ENCODE results near the gene WNT8B.

Gene WNT8B

DNA sequence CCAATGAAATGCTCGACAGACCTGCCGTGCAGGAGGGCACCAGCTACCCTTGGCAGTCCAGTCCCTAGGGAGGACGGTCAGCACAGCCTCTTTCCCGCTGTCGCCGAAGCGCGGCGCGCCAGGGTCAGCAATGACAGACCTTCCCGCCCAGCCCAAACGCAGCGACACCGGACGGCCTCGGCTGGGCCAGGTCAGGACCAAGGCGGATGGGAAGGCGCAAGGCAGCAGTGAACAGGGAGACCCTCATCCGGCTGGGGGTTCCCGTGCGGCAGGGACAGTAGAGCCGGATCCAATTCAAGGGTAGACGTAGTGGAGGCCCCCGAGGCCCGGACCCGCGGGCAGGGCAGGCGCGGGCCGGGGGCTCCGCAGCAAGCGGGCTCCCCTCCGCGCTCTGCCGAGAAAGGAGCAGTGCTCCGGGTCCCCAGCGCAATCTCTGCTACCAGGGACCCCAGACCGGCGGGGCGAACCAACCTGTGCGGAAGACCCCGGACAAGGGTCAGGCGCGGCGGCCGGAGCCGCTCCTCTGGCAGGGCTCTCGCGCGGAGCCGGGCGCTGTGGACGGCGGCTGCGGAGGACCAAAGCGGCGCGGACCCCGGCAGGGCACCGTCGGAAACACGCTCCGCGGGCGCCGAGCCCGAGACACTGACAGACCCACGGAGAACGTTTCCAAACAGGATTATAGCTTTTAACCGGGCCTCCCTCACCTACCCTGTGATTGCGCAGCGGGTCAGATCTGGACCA, 56.7 kb downstream of the WNT8B start, which contains the start of gene SEC31B:
Gene SEC31B, minus strand, starts transcription at position 551 of the 741 bp plus-strand sequence. CDS start 2,909 bp downstream, outside the sequence.
- DNase-seq: peak; percentile 91

DNA sequence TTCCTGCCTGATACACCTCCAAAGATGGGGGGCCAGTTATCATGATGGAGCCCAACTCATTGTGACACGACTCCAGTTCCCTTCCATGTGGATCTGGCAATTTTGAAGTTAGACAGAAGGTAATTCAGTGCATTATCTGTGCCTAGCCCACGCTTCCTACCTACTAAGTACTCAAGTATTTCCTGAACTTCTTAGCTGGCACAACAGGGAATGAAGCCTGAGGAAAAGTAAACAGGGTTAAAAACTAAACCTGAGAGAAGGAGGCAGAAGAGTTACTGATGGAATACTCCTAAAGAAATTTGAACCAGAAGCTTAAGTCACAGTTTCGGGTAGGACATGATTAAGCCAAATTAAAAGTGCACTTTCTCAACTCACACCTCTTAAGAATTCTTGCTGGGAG, 58.0 kb downstream of the WNT8B start:
- DNase-seq: no peak

DNA sequence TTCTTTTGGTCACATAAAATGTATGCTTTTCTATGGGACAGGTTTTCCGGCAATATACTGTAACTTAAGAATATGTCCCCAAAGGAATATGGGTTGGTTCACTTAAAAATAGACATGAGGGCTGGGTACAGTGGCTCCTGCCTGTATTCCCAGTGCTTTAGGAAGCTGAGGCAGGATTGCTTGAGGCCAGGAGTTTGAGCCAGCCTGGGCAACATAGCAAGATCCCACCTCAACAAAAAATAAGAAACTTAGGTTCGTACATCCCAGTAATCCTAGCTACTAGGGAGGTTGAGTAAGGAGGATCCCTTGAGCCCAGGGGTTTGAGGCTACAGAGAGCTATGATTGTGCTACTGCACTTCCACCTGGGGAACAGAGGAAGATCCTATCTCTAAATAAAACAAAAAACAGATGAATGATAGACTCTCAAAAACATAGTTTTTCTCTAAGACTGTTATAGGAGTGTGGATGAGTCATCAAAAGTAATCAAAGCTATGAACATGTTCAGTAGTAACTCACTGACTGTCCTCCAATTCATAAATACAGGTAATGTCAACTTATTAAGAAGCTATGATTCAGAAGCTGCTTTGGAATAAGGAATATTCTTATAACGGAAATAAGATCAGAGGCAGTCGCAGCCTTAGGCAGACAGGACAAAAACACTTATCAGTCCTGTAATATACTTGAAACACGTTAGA, 59.4 kb downstream of the WNT8B start:
- no peak for DNase-seq

DNA sequence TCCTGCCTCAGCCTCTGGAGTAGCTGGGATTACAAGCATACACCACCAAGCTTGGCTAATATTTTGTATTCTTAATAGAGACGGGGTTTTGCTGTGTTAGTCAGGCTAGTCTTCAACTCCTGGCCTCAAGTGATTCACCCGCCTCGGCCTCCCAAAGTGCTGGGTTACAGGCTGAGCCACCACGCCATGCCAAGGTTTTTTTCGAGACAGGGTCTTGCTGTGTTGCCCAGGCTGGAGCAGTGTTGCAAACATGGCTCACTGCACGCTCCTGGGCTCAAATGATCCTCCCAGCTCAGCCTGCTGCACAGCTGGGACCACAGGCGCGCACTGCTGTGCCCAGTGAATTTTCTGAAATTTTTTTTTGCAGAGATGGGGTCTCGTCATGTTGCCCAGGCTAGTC, 60.1 kb downstream of the WNT8B start:
- DNase-seq: no peak

DNA sequence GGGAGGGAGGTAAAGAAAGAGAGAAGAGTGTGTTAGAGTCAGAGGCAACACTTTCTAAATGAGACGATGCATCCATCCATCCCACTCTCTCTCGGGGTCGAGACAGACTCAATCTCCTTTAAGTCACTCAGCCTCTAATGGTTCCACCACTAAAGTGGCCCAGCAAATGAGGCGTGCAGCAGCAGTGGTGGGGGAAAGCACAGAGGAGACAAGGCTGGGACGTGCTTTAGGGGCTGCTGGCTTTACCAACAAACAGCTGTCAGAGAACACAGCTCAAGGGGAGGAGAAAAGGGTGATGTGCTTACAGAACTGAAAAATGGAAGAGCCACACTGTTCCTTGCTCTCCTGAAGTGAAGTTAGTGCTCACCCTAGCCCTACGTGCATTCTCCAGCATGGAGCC, 61.4 kb downstream of the WNT8B start:
- DNase-seq: peak; percentile 52

DNA sequence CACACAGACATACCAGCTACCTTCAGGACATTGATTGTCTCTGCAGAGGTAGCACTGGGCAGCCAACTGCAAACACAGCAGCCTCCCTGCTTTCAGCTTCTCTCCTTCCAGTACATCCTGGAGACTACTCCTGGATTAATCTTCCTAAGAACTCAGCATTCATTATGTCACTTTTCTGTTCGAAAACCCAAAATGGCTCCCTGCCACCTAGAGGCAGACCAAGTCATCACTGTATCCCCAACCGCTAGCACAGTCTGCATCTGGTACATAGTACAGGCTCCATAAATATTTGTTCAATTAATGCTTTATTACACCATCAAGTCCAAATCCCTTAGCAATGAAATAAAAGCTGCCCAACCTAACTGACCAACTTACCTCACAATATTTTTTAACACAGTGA, 61.8 kb downstream of the WNT8B start:
- no peak for DNase-seq

DNA sequence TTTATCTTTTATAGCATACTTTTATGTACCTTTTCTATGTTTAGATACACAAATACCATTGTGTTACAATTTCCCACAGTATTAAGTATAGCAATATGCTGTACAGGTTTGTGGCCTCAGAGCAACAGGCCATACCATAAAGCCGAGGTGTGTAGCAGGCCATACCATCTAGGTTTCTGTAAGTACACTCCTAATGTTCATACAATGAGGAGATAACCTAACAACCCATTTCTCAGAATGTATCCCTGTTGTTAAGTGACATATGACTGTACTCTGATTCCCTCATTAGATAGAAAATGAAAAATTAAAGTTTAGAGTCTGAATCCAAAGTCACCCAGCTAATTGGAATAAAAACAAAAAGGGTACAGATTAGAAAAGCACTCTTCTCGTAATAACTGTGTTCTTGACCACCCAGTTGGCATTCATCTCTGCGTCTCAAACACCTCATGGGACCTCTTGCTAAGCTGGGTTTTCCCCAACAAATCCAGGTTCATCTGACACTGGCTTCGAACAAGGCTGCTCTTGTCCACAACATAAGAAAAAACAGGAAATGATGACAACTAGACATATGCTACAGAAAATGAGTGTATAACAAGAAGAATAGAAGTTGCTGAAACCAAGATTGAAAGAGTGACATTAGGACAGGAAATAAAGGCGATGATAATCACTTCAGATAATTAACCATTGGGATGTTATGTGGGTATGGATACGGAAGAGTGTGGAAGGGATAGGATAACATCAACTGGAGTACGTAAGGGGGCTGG, 65.5 kb downstream of the WNT8B start:
- no peak for DNase-seq

DNA sequence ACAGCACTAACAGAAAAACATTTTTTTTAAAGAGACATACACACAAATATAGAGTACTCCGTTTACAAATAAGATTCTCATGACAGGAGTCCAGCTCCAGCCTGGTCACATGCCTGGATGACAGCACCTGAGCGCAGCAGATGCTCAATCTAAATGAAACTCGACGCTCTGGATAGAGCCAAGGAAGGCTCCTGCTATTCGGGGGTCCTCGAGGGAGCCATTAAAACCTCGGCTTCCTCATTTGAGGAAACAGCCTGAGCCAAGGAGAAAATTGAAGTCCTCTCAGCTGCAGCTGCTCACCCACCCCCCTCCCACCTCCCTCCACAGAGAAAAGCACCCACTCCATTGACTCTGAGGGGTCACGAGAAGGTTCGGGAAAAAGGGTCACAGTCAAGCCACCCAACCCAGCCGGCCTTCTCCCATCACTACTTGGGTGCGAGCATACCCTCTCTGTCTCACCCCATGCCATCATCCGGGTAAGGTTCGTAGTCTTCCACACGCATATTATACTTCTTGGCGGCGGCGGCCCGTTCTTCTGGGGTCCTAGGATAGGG, 66.2 kb downstream of the WNT8B start:
- no peak for DNase-seq

DNA sequence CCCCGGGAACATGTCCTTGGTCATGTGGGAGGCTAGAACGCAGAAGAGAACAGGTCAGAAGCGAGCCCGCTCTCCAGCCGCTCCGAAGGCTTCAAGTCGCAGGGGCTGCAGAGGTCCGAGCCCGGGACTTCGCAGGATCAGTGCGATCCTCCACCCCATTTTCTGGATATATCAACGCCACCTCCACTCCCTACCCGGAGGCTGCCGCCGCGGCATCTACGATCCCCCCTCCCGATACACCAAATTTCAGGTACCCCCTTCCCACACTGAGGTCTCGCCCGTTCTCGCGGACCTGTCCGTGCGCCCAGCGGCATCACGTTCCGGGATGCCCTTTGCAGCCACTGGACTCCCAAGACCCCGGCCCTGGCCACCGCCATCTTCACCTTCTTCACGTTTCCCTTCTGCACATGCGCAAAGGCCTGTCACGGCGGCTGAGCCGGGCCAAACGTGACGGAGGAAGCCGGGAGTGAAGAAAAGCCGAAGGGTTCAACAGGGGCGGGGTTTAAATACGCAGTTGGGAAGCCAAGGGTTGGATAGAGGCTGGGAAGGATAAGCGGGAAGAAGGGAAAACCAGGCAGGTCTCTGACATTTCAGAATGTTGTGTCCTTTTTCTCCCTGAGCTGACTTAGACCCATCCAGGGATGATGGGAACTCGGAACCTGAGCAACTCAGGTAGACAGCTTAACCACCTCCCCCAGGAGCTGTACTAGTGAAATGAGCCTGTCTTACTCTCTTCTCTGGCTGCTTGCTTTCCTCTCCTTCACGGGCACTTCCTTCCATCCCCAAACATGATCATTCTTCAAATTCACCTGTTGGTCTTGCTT, 66.9 kb downstream of the WNT8B start, which contains the start of gene NDUFB8:
Gene NDUFB8, minus strand, starts transcription at position 397 of the 824 bp plus-strand sequence. Its CDS starts 20 bp downstream, at position 377.
- DNase-seq: peak; percentile 94

DNA sequence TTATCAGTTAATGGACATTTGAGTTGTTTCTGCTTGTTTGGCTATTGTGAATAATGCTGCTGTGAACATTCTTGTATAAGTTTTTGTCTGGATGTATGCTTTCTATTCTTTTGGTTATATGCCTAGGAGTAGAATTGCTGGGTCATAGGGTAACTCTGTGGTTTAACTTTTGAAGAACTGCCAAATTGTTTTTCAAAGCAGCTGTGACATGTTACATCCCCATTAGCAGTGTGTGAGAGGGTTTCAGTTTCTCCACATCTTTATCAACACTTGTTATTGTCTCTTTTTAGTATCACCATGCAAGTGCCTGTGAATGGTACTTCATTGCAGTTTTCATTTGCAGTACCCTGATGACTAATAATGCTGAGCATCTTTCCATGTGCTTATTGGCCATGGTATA, 69.0 kb downstream of the WNT8B start:
- DNase-seq: no peak

Measured in retina (tissue), 1 donor.